Stimulated activated naive CD4-positive, alpha-beta T cell treated with Interleukin-2 at 50 U/mL for 16 hours (primary cell): ENCODE measurements around the gene SLC2A1.

Experiments
- DNase-seq: peaks from one replicate; lab custom pipeline; 2025; lab: John Stamatoyannopoulos, UW

SLC2A1 gene

GRCh38 chr1:42891465-42892138, 67.1 kb downstream of the SLC2A1 start:
- DNase-seq, result no peak

- no peak for DNase-seq
Observed at GRCh38 chr1:42889264-42889663, 69.4 kb downstream of the SLC2A1 start.

GRCh38 chr1:42888013-42888633, 70.5 kb downstream of the SLC2A1 start:
- no peak for DNase-seq

GRCh38 chr1:42887366-42887765, 71.3 kb downstream of the SLC2A1 start:
- DNase-seq, result no peak

- DNase-seq, result no peak
Observed at GRCh38 chr1:42886800-42887199, 71.9 kb downstream of the SLC2A1 start.

- DNase-seq, result no peak
Observed at GRCh38 chr1:42886046-42886739, 72.5 kb downstream of the SLC2A1 start.

GRCh38 chr1:42880384-42880783, 78.3 kb downstream of the SLC2A1 start:
- DNase-seq, result no peak

GRCh38 chr1:42877380-42877779, 81.3 kb downstream of the SLC2A1 start:
- no peak for DNase-seq

GRCh38 chr1:42876009-42876408, 82.7 kb downstream of the SLC2A1 start:
- DNase-seq, result no peak
